ENCODE measurements around the gene SKA3. TPM values are rescaled to one million over a fixed set of nuclear protein-coding genes. Genes with fewer than 3 reads are reported as not detected.
"Not testable (repeated sequence)": the region's sequence is repeated elsewhere in the genome, so short reads cannot be mapped to it uniquely, and the experiment has no call there.

SKA3 gene
- total RNA-seq, 1 donor from 2014 or later, result 7.9 TPM

DNA sequence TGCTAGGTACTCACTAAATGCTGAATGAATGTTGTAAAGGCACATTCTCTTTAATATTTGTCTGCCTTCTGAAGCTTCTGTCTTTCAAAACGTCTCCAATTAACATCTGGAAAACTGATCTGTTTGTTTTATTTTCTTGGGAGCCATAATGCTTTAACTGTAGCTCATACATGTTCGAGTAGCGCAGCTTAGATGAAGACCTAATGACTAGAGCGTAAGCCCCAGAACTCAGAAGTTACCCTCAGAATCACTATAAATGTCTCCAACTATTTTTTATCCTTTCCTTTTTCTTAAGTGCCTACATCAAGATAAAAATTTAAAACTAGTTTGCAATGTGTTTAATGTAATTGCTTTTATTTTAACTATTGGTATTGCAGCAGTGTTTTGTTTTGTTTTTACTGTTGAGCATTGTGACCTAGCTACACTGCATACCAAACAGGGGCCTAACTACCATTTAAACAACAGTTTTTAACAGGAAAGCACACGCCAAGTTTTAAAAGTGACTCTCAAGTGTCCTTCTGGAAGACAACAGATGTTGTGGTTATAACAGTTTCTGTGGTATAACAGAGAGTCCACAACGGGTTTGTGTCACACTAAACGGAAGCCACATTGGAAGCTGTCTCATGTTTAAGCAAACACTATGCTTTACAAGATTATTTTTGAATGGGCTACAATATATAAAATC lies 42.1 kb upstream of the SKA3 start:
- Mint-ChIP-seq H3K27me3 (ENCODE audit: unreplicated experiment) (no peaks in the 10 kb centered on the region), H3K27ac (ENCODE audit: unreplicated experiment) (no peak overlapping the region), H3K36me3 (ENCODE audit: low read depth, unreplicated experiment) (no peaks in the 10 kb centered on the region), H3K9me3 (ENCODE audit: unreplicated experiment) (no peaks in the 10 kb centered on the region), H3K4me1 (ENCODE audit: unreplicated experiment) (no peaks in the 10 kb centered on the region), H3K4me3 (ENCODE audit: unreplicated experiment) (no peak overlapping the region)
- no peak for DNase-seq (ENCODE audit: low spot score)
- no peak for TF ChIP-seq CTCF (IDR thresholded peaks at IDR 0.05; ENCODE audit: unreplicated experiment)

DNA sequence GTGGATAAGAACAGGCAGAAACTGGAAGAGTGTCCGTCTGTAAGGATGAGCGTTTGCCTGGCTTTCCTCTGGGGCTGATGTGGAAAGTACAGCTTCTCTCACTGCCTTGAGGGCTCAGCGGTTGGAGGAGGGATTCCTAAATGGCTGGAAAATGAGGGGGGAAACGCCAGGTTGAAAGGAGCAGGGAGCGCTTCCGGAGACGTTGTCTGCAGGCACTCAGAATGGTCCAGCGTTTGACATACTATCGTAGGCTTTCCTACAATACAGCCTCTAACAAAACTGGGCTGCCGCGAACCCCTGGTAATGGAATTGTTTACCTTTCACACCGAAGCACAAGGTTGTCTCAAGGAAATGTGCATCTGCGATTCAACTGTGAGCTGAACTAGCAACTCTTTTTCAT lies 40.0 kb upstream of the SKA3 start:
- no peak overlapping the region for H3K4me3 Mint-ChIP-seq (ENCODE audit: unreplicated experiment)
- no peak for TF ChIP-seq CTCF (IDR thresholded peaks at IDR 0.05; ENCODE audit: unreplicated experiment)
- no peaks in the 10 kb centered on the region for H3K27me3 Mint-ChIP-seq (ENCODE audit: unreplicated experiment)
- H3K36me3 Mint-ChIP-seq (ENCODE audit: low read depth, unreplicated experiment), result peaks cover 13% of the 10 kb centered on the region
- H3K27ac Mint-ChIP-seq (ENCODE audit: unreplicated experiment), result no peak overlapping the region
- no peak for DNase-seq (ENCODE audit: low spot score)
- peaks cover 9% of the 10 kb centered on the region for H3K9me3 Mint-ChIP-seq (ENCODE audit: unreplicated experiment)
- no peaks in the 10 kb centered on the region for H3K4me1 Mint-ChIP-seq (ENCODE audit: unreplicated experiment)

DNA sequence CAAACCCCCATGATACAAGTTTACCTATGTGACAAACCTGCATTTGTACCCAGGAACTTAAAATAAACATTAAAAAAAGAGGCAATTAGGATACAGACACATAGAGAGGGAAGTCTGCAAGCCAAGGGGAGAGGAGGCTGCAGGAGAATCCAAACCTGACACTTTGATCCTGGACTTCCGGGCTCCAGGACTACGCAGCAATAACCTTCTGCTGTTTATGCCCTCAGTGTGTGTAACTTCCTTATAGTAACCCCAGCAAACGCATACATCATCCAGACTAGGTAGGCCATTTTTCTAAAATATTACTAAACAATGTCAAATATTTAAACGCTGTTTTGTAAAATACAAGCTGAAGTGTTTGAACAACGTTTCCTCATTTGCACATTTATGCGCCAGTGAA lies 39.1 kb upstream of the SKA3 start:
- not testable (repeated sequence) for H3K27me3 Mint-ChIP-seq (ENCODE audit: unreplicated experiment); H3K4me1 Mint-ChIP-seq (ENCODE audit: unreplicated experiment); DNase-seq (ENCODE audit: low spot score); H3K4me3 Mint-ChIP-seq (ENCODE audit: unreplicated experiment); H3K27ac Mint-ChIP-seq (ENCODE audit: unreplicated experiment)
- Mint-ChIP-seq H3K9me3 (ENCODE audit: unreplicated experiment) (peaks cover 14% of the 10 kb centered on the region), H3K36me3 (ENCODE audit: low read depth, unreplicated experiment) (peaks cover 13% of the 10 kb centered on the region)

- Mint-ChIP-seq H3K27ac (ENCODE audit: unreplicated experiment) (no peak overlapping the region), H3K9me3 (ENCODE audit: unreplicated experiment) (peaks cover 14% of the 10 kb centered on the region), H3K4me1 (ENCODE audit: unreplicated experiment) (no peaks in the 10 kb centered on the region), H3K27me3 (ENCODE audit: unreplicated experiment) (peaks cover 3% of the 10 kb centered on the region), H3K4me3 (ENCODE audit: unreplicated experiment) (peak overlapping the region; percentile 8), H3K36me3 (ENCODE audit: low read depth, unreplicated experiment) (peaks cover 13% of the 10 kb centered on the region)
- no peak for TF ChIP-seq CTCF (IDR thresholded peaks at IDR 0.05; ENCODE audit: unreplicated experiment)
- DNase-seq (ENCODE audit: low spot score), result no peak
Observed at GRCh38 chr13:21212138-21212775, 35.9 kb upstream of the SKA3 start.

DNA sequence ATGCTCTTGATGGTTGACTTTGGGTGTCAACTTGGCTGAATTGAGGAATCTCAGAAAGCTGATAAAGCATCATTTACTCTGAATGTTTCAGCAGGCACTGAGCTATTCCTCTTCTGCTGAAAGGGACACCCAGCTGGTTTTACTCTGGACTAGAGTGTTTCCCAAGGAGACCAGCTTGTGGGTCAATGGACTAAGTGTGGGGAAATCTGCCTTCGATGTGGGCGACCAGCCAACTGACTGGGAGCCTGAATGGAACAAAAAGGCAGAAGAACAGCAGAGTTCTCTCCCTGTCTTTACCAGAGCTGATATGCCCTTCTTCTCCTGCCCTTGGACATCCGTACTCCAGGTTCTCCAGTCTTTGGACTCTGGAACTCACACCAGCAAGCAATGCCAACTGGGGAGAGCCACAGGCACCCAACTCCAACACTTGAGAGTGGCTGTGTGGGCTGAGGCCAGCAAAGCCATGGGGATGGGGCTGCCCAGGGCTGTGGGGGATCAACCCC lies 32.4 kb upstream of the SKA3 start:
- H3K4me1 Mint-ChIP-seq (ENCODE audit: unreplicated experiment), result no peaks in the 10 kb centered on the region
- H3K4me3 Mint-ChIP-seq (ENCODE audit: unreplicated experiment), result no peak overlapping the region
- H3K27ac Mint-ChIP-seq (ENCODE audit: unreplicated experiment), result no peak overlapping the region
- peaks cover 14% of the 10 kb centered on the region for H3K9me3 Mint-ChIP-seq (ENCODE audit: unreplicated experiment)
- no peak for TF ChIP-seq CTCF (IDR thresholded peaks at IDR 0.05; ENCODE audit: unreplicated experiment)
- peaks cover 3% of the 10 kb centered on the region for H3K27me3 Mint-ChIP-seq (ENCODE audit: unreplicated experiment)
- peaks cover 13% of the 10 kb centered on the region for H3K36me3 Mint-ChIP-seq (ENCODE audit: low read depth, unreplicated experiment)
- no peak for DNase-seq (ENCODE audit: low spot score)
